Neuronal stem cell (in vitro differentiated cells): Measurements from ENCODE around the gene PNRC1.

Experiments used
- DNase-seq: peaks from one replicate; pipeline ENCODE4 v3.0.0-alpha.2; 2013; ENCODE audit warnings: low spot score
- H2AFZ ChIP-seq: one replicate; pipeline ENCODE4 v1.6.1; 2013; ENCODE audit warnings: mild to moderate bottlenecking, low read length, inconsistent platforms
- H2AK5ac ChIP-seq: 2 replicates; pipeline ENCODE4 v1.6.1; 2013; ENCODE audit warnings: low read depth, mild to moderate bottlenecking, inconsistent platforms, low read length, moderate library complexity, mixed read lengths
- H2BK120ac ChIP-seq: 2 replicates; pipeline ENCODE4 v1.6.1; 2013; ENCODE audit warnings: low read depth, mild to moderate bottlenecking, inconsistent platforms, low read length, moderate library complexity, mixed read lengths
- H2BK12ac ChIP-seq: one replicate; pipeline ENCODE4 v1.6.1; 2013; ENCODE audit warnings: low read length, inconsistent platforms
- H2BK15ac ChIP-seq: 2 replicates; pipeline ENCODE4 v1.6.1; 2013; ENCODE audit warnings: mild to moderate bottlenecking, low read length, inconsistent platforms, mixed read lengths
- H2BK5ac ChIP-seq: one replicate; pipeline ENCODE4 v1.6.1; 2013; ENCODE audit warnings: inconsistent platforms, mild to moderate bottlenecking, low read length, moderate library complexity
- H3K14ac ChIP-seq: one replicate; pipeline ENCODE4 v1.6.1; 2013; ENCODE audit warnings: low read length, inconsistent platforms
- H3K18ac ChIP-seq: 2 replicates; pipeline ENCODE4 v1.6.1; 2013; ENCODE audit warnings: low read length, inconsistent platforms
- H3K23ac ChIP-seq: 2 replicates; pipeline ENCODE4 v1.6.1; 2013; ENCODE audit warnings: low read depth, mild to moderate bottlenecking, mixed read lengths, low read length, inconsistent platforms; ENCODE audit not compliant: poor library complexity
- H3K27ac ChIP-seq: replicated peaks from 3 replicates; pipeline ENCODE4 v1.5.1; 2013; ENCODE audit warnings: low read length, inconsistent platforms
- H3K27me3 ChIP-seq, 3 experiments: 2 replicates each; pipeline ENCODE4 v1.6.1; 2013; ENCODE audit warnings: low read length in 3 of 3, mild to moderate bottlenecking in 2 of 3, inconsistent platforms in 1 of 3, low read depth in 1 of 3, mixed read lengths in 1 of 3, moderate library complexity in 1 of 3; ENCODE audit not compliant: control insufficient read depth in 3 of 3, insufficient read depth in 3 of 3
- H3K36me3 ChIP-seq, 2 donors: replicated peaks in 1 of 2; 2 replicates each; pipeline ENCODE4 v1.6.1; 2013; ENCODE audit warnings: low read length in 2 of 2; ENCODE audit not compliant: control insufficient read depth in 2 of 2, insufficient read depth in 2 of 2
- H3K4ac ChIP-seq: 2 replicates; pipeline ENCODE4 v1.6.1; 2013; ENCODE audit warnings: inconsistent platforms, mild to moderate bottlenecking, low read length, moderate library complexity
- H3K4me1 ChIP-seq, 2 donors: 1 replicate in 1 of 2; 2 replicates in 1 of 2; pipeline ENCODE4 v1.6.1; 2013; ENCODE audit warnings: low read length in 2 of 2, low read depth in 1 of 2; ENCODE audit not compliant: control insufficient read depth in 2 of 2, insufficient read depth in 1 of 2
- H3K4me2 ChIP-seq: one replicate; pipeline ENCODE4 v1.6.1; 2013; ENCODE audit warnings: mild to moderate bottlenecking, low read length, inconsistent platforms; ENCODE audit not compliant: insufficient read depth, poor library complexity, severe bottlenecking
- H3K4me3 ChIP-seq, 2 donors: 2 replicates each; pipeline ENCODE4 v1.5.1; 2013; ENCODE audit warnings: low read length in 2 of 2, mild to moderate bottlenecking in 2 of 2, inconsistent platforms in 1 of 2, moderate library complexity in 1 of 2
- H3K79me1 ChIP-seq: one replicate; pipeline ENCODE4 v1.6.1; 2013; ENCODE audit warnings: low read depth, mild to moderate bottlenecking, inconsistent platforms, low read length, moderate library complexity
- H3K9ac ChIP-seq: one replicate; pipeline ENCODE4 v1.6.1; 2013; ENCODE audit warnings: mild to moderate bottlenecking, low read depth, low read length, inconsistent platforms; ENCODE audit not compliant: poor library complexity
- H3K9me3 ChIP-seq, 2 donors: replicated peaks in 1 of 2; 2 replicates each; pipeline versions ENCODE3 to v1.6.1; 2013; ENCODE audit warnings: low read length in 2 of 2, mild to moderate bottlenecking in 2 of 2, inconsistent platforms in 1 of 2, low read depth in 1 of 2, mixed read lengths in 1 of 2, moderate library complexity in 1 of 2; ENCODE audit not compliant: control insufficient read depth in 2 of 2, insufficient read depth in 1 of 2
- H4K8ac ChIP-seq: one replicate; pipeline ENCODE4 v1.6.1; 2013; ENCODE audit warnings: low read depth, mild to moderate bottlenecking, inconsistent platforms, low read length, moderate library complexity
- H4K91ac ChIP-seq: one replicate; pipeline ENCODE4 v1.6.1; 2013; ENCODE audit warnings: low read length, low read depth, mild to moderate bottlenecking, inconsistent platforms; ENCODE audit not compliant: poor library complexity
- WGBS, 2 donors: extraction: QIAGEN DNeasy Blood & Tissue Kit; methylation state at CpG; one replicate each; pipeline ENCODE4 v1.1.7; 2013; ENCODE audit warnings: missing lambda C conversion rate in 2 of 2, mixed read lengths in 1 of 2; ENCODE audit not compliant: insufficient read length in 2 of 2, insufficient replicate concordance in 1 of 2; ENCODE audit errors: extremely low coverage in 2 of 2; 5-methylcytosine and 5-hydroxymethylcytosine counted together

PNRC1 gene

DNA sequence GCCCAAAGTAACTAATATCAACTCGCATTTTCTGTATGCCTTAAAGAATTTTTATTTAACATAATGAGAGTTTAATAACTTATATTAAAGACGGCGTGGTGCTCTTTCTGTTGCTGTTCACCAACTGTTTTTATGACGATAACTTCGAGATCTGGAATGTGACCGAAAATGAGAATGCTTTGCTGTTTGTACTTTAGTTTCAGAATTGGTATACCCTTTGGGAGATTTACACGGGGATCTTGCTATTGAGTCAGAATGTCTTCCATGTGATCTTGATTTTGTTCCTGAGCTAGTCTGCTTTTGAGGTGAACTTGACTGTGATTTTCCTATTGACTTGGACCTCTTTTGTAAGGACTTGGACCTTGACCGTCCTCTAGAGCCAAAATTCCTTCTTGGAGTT lies 17.9 kb downstream of the PNRC1 start:
- Histone ChIP-seq H3K4me2 (no peak overlapping the region), H2BK15ac (no peak overlapping the region), H3K9me3 (no peaks in the 10 kb centered on the region), H3K4me1 (no peaks in the 10 kb centered on the region), H3K27ac (no peak overlapping the region), H3K14ac (no peak overlapping the region), H3K36me3 (peaks cover 3 to 55% of the 10 kb centered on the region in 2 donors), H3K4ac (no peak overlapping the region), H3K4me3 (no peak overlapping the region), H2AK5ac (no peak overlapping the region), H2BK12ac (no peak overlapping the region), H3K23ac (no peak overlapping the region), H3K79me1 (no peaks in the 10 kb centered on the region), H2BK5ac (no peak overlapping the region), H4K91ac (no peak overlapping the region), H3K27me3 (no peaks in the 10 kb centered on the region), H2AFZ (no peak overlapping the region), H3K18ac (no peak overlapping the region), H2BK120ac (no peak overlapping the region), H4K8ac (no peak overlapping the region), H3K9ac (no peak overlapping the region)
- DNase-seq = no peak
- no CpG with 5 or more reads among the region's 8 CpGs for WGBS, 2 donors

DNA sequence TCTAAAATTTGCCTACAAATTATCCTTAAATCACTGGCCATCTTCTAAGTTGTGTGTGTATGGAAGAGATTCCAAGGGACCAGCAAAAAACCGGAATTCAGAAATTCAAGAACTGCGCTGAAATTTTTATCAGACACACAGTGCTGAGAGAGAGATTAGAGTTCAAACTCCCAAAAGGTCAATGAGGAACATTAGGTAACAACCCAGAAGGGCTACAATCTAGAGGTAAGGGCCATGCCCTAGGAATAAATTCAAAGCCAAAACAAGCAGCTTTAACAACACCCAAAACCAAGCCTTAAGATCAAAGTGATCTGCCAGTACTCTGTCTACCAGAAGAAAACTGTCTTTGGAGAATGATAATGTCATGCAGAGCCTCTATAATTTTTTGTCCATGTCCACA lies 19.6 kb downstream of the PNRC1 start:
- Histone ChIP-seq H3K4me3 (no peak overlapping the region), H3K14ac (no peak overlapping the region), H4K91ac (no peak overlapping the region), H3K27ac (no peak overlapping the region), H2BK120ac (no peak overlapping the region), H3K36me3 (peaks cover 3 to 72% of the 10 kb centered on the region in 2 donors), H3K4me1 (no peaks in the 10 kb centered on the region), H3K4me2 (no peak overlapping the region), H3K18ac (no peak overlapping the region), H2BK12ac (no peak overlapping the region), H3K4ac (no peak overlapping the region), H2BK5ac (no peak overlapping the region), H4K8ac (no peak overlapping the region), H2AK5ac (no peak overlapping the region), H3K9me3 (no peaks in the 10 kb centered on the region), H2BK15ac (no peak overlapping the region), H3K9ac (no peak overlapping the region), H2AFZ (no peak overlapping the region), H3K23ac (no peak overlapping the region), H3K79me1 (no peaks in the 10 kb centered on the region), H3K27me3 (no peaks in the 10 kb centered on the region)
- WGBS, 2 donors = no CpG with 5 or more reads among the region's 2 CpGs
- no peak for DNase-seq

DNA sequence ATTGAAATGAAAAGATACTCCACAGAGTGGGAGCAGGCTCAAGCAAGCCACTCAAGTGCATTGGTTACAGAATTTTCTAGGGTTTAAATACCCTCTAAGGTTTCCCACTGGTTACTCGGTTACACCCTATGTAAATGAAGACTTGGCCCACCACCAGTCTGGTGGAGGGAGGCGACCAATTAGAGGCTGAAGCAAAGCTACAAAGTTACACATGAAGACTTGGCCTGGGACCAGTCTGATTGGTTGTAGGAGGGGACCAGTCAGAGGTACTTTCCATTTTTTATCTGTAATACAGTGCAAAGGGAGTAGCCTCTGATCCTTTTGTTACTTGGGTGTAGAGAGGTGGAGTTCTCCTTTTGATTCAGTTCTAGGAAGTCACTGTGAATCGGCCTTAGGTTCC lies 29.7 kb downstream of the PNRC1 start:
- no peak overlapping the region for H3K4me2 ChIP-seq
- DNase-seq = no peak
- no peak overlapping the region for H3K4ac ChIP-seq
- H3K36me3 ChIP-seq = peaks cover 0 to 35% of the 10 kb centered on the region in 2 donors
- H3K27me3 ChIP-seq = no peaks in the 10 kb centered on the region
- H4K91ac ChIP-seq = no peak overlapping the region
- WGBS, 2 donors = no CpG with 5 or more reads among the region's 3 CpGs
- H3K9ac ChIP-seq = no peak overlapping the region
- no peak overlapping the region for H2BK12ac ChIP-seq
- H3K18ac ChIP-seq = no peak overlapping the region
- H2AFZ ChIP-seq = no peak overlapping the region
- H2AK5ac ChIP-seq = no peak overlapping the region
- no peak overlapping the region for H3K14ac ChIP-seq
- H2BK15ac ChIP-seq = no peak overlapping the region
- no peak overlapping the region for H4K8ac ChIP-seq
- no peaks in the 10 kb centered on the region for H3K4me1 ChIP-seq
- H3K79me1 ChIP-seq = no peaks in the 10 kb centered on the region
- H2BK120ac ChIP-seq = no peak overlapping the region
- H3K23ac ChIP-seq = no peak overlapping the region
- H2BK5ac ChIP-seq = no peak overlapping the region
- no peaks in the 10 kb centered on the region for H3K9me3 ChIP-seq
- no peak overlapping the region for H3K4me3 ChIP-seq
- H3K27ac ChIP-seq = no peak overlapping the region

DNA sequence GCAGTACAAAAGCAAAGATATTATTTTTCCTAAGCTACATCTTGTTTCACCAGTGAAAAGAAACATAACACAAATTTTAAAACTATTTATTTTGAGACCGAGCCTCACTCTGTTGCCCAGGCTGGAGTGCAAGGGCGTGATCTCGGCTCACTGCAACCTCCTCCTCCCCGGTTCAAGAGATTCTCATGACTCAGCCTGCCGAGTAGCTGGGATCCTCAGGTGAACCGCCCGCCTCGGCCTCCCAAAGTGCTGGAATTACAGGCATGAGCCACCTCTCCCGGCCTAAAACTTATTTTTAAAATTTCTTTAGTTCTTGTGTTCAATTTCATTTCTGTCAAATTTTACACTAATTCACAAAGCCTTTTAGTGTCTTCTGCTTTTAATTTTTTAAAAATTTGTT lies 31.4 kb downstream of the PNRC1 start:
- Histone ChIP-seq H3K9ac (no peak overlapping the region), H3K79me1 (no peaks in the 10 kb centered on the region), H2BK15ac (no peak overlapping the region), H4K91ac (no peak overlapping the region), H3K36me3 (peaks cover 0 to 23% of the 10 kb centered on the region in 2 donors), H3K27ac (no peak overlapping the region), H3K18ac (no peak overlapping the region), H2BK120ac (no peak overlapping the region), H4K8ac (no peak overlapping the region), H2AFZ (no peak overlapping the region), H3K4ac (no peak overlapping the region), H3K23ac (no peak overlapping the region), H2BK12ac (no peak overlapping the region), H3K27me3 (no peaks in the 10 kb centered on the region), H3K9me3 (no peaks in the 10 kb centered on the region), H2AK5ac (no peak overlapping the region), H2BK5ac (no peak overlapping the region), H3K4me2 (no peak overlapping the region), H3K4me3 (no peak overlapping the region), H3K14ac (no peak overlapping the region), H3K4me1 (peaks cover 0 to 4% of the 10 kb centered on the region in 2 donors)
- WGBS, 2 donors = no CpG with 5 or more reads among the region's 9 CpGs
- DNase-seq = no peak
